HG03520 (cell line): ENCODE results near the gene MED27.
"Not testable (repeated sequence)": the region's sequence is repeated elsewhere in the genome, so short reads cannot be mapped to it uniquely, and the experiment has no call there.

ENCODE experiments used
- ATAC-seq: cut with Tn5 transposase; IDR thresholded peaks from one replicate; pipeline ENCODE4 v1.9.1; 2021; ENCODE audit warnings: mild to moderate bottlenecking, moderate library complexity; ENCODE audit not compliant: unreplicated experiment

Gene MED27

GRCh38 chr9:132020820-132021510 lies 58.7 kb downstream of the MED27 start:
- ATAC-seq, result no peak

- ATAC-seq, result no peak
These were observed 59.4 kb downstream of the MED27 start for GRCh38 chr9:132020272-132020671.

GRCh38 chr9:132019702-132020101 lies 60.0 kb downstream of the MED27 start:
- ATAC-seq, result no peak

GRCh38 chr9:132018957-132019405 lies 60.7 kb downstream of the MED27 start:
- ATAC-seq, result no peak

- no peak for ATAC-seq
These were observed 63.2 kb downstream of the MED27 start for GRCh38 chr9:132016456-132016855.

GRCh38 chr9:132015866-132016265 lies 63.8 kb downstream of the MED27 start:
- no peak for ATAC-seq

GRCh38 chr9:132014218-132014805 lies 65.4 kb downstream of the MED27 start:
- no peak for ATAC-seq

- no peak for ATAC-seq
These were observed 66.8 kb downstream of the MED27 start for GRCh38 chr9:132012704-132013357.

- ATAC-seq, result no peak
These were observed 67.8 kb downstream of the MED27 start for GRCh38 chr9:132011896-132012295.

GRCh38 chr9:132011309-132011708 lies 68.4 kb downstream of the MED27 start:
- ATAC-seq, result no peak

GRCh38 chr9:132010201-132010600 lies 69.5 kb downstream of the MED27 start:
- not testable (repeated sequence) for ATAC-seq

- no peak for ATAC-seq
These were observed 70.5 kb downstream of the MED27 start for GRCh38 chr9:132008855-132009812.

- ATAC-seq, result no peak
These were observed 71.4 kb downstream of the MED27 start for GRCh38 chr9:132008184-132008803.

- no peak for ATAC-seq
These were observed 72.2 kb downstream of the MED27 start for GRCh38 chr9:132007371-132008025.

GRCh38 chr9:132006677-132007370 lies 72.8 kb downstream of the MED27 start:
- no peak for ATAC-seq

GRCh38 chr9:132005899-132006298 lies 73.8 kb downstream of the MED27 start:
- ATAC-seq, result no peak

GRCh38 chr9:132004323-132004722 lies 75.3 kb downstream of the MED27 start:
- no peak for ATAC-seq

- no peak for ATAC-seq
These were observed 75.8 kb downstream of the MED27 start for GRCh38 chr9:132003896-132004295.

- ATAC-seq, result no peak
These were observed 76.4 kb downstream of the MED27 start for GRCh38 chr9:132003319-132003704.
